ENCODE data around the gene PYHIN1. TPM values are rescaled to one million over a fixed set of nuclear protein-coding genes. Genes with fewer than 3 reads are reported as not detected.
"Not testable (repeated sequence)": the region's sequence is repeated elsewhere in the genome, so short reads cannot be mapped to it uniquely, and the experiment has no call there.

PYHIN1 gene
- total RNA-seq, 1 donor = not detected

GRCh38 chr1:159005161-159005560 is 73.8 kb downstream of the PYHIN1 start:
- Histone ChIP-seq H4K20me1 (ENCODE audit: insufficient read depth, low read length) (no peaks in the 10 kb centered on the region), H3K27ac (ENCODE audit: low read depth, low read length) (no peak overlapping the region), H3K27me3 (ENCODE audit: insufficient read depth, low read length) (no peaks in the 10 kb centered on the region), H3K36me3 (ENCODE audit: insufficient read depth, low read length) (no peaks in the 10 kb centered on the region), H3K4me1 (ENCODE audit: insufficient read depth, low read length) (peaks cover 34% of the 10 kb centered on the region), H3K4me3 (ENCODE audit: insufficient read depth, low read length) (no peak overlapping the region), H2AFZ (ENCODE audit: low read length) (peak overlapping the region; percentile 79), H3K79me2 (ENCODE audit: insufficient read depth, low read length) (peaks cover 2% of the 10 kb centered on the region), H3K9me3 (ENCODE audit: low read depth, low read length) (no peaks in the 10 kb centered on the region), H3K4me2 (ENCODE audit: insufficient read depth, low read length) (no peak overlapping the region)
- no peak for TF ChIP-seq CTCF (IDR thresholded peaks at IDR 0.05; ENCODE audit: extremely low read depth, low read depth, low read length)
- no peak for DNase-seq (ENCODE audit: insufficient read length, low spot score, missing footprints)

DNA sequence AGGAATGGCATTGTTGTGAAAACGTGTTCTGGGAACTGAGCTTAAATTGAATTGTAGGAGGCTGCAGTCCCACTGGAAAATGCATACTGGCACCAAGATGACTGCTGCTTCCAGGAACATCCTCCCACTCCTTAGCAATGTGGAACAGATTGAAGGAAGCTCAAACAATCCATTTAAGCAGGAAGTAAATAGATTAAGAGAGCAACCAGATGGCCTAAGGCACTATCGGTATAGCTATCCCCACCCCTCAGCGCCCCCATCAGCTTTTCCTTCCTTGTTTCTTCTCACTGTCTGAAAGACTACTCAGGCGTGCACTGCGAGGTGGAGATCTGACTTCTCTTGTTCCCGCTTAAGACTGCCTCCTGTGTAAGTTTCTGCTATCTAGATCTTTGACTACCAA is 74.3 kb downstream of the PYHIN1 start:
- Histone ChIP-seq H3K4me3 (ENCODE audit: insufficient read depth, low read length) (no peak overlapping the region), H3K9me3 (ENCODE audit: low read depth, low read length) (no peaks in the 10 kb centered on the region), H4K20me1 (ENCODE audit: insufficient read depth, low read length) (no peaks in the 10 kb centered on the region), H3K79me2 (ENCODE audit: insufficient read depth, low read length) (peaks cover 7% of the 10 kb centered on the region), H3K27ac (ENCODE audit: low read depth, low read length) (no peak overlapping the region), H3K4me1 (ENCODE audit: insufficient read depth, low read length) (peaks cover 29% of the 10 kb centered on the region), H3K4me2 (ENCODE audit: insufficient read depth, low read length) (no peak overlapping the region), H3K36me3 (ENCODE audit: insufficient read depth, low read length) (no peaks in the 10 kb centered on the region), H3K27me3 (ENCODE audit: insufficient read depth, low read length) (no peaks in the 10 kb centered on the region), H2AFZ (ENCODE audit: low read length) (peak overlapping the region; percentile 79)
- no peak for DNase-seq (ENCODE audit: insufficient read length, low spot score, missing footprints)
- no peak for TF ChIP-seq CTCF (IDR thresholded peaks at IDR 0.05; ENCODE audit: extremely low read depth, low read depth, low read length)

- not testable (repeated sequence) for H3K4me2 ChIP-seq (ENCODE audit: insufficient read depth, low read length); H3K4me3 ChIP-seq (ENCODE audit: insufficient read depth, low read length); H3K27me3 ChIP-seq (ENCODE audit: insufficient read depth, low read length); DNase-seq (ENCODE audit: insufficient read length, low spot score, missing footprints); H3K27ac ChIP-seq (ENCODE audit: low read depth, low read length); H3K9me3 ChIP-seq (ENCODE audit: low read depth, low read length); H3K36me3 ChIP-seq (ENCODE audit: insufficient read depth, low read length); H4K20me1 ChIP-seq (ENCODE audit: insufficient read depth, low read length)
- Histone ChIP-seq H3K4me1 (ENCODE audit: insufficient read depth, low read length) (peaks cover 23% of the 10 kb centered on the region), H2AFZ (ENCODE audit: low read length) (peak overlapping the region; percentile 79), H3K79me2 (ENCODE audit: insufficient read depth, low read length) (peaks cover 14% of the 10 kb centered on the region)
Measured at GRCh38 chr1:159006210-159006807, 75.0 kb downstream of the PYHIN1 start.

DNA sequence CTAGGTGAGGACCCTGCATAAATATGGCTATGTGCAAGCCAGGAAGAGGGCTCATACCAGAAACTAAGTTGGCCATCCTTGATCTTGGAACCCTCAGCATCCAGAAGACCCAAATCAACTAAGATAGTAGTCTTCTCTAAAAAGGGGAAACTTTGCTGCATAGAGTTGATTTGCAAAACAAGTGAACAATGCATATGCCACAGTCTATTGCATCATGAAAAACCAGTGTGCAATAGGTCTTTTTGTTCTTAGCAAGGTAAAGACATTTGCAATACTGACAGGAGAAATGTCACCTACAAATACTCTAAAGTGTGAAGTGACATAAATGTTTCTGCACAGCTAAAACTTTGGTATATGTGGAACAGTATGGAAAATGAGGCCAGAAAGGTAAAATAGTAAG is 76.4 kb downstream of the PYHIN1 start:
- DNase-seq (ENCODE audit: insufficient read length, low spot score, missing footprints) = no peak
- no peaks in the 10 kb centered on the region for H3K9me3 ChIP-seq (ENCODE audit: low read depth, low read length)
- H3K4me2 ChIP-seq (ENCODE audit: insufficient read depth, low read length) = no peak overlapping the region
- H3K4me3 ChIP-seq (ENCODE audit: insufficient read depth, low read length) = no peak overlapping the region
- H3K36me3 ChIP-seq (ENCODE audit: insufficient read depth, low read length) = no peaks in the 10 kb centered on the region
- H3K27ac ChIP-seq (ENCODE audit: low read depth, low read length) = no peak overlapping the region
- H2AFZ ChIP-seq (ENCODE audit: low read length) = no peak overlapping the region
- H3K27me3 ChIP-seq (ENCODE audit: insufficient read depth, low read length) = no peaks in the 10 kb centered on the region
- H3K79me2 ChIP-seq (ENCODE audit: insufficient read depth, low read length) = peaks cover 28% of the 10 kb centered on the region
- no peak for TF ChIP-seq CTCF (IDR thresholded peaks at IDR 0.05; ENCODE audit: extremely low read depth, low read depth, low read length)
- H4K20me1 ChIP-seq (ENCODE audit: insufficient read depth, low read length) = no peaks in the 10 kb centered on the region
- peaks cover 33% of the 10 kb centered on the region for H3K4me1 ChIP-seq (ENCODE audit: insufficient read depth, low read length)

All from osteoblast (primary cell).